Upper lobe of right lung (tissue), 1 donor: ENCODE measurements around the gene IGFBP6. TPM values are rescaled to one million over a fixed set of nuclear protein-coding genes. Genes with fewer than 3 reads are reported as not detected.

Source experiments
- ATAC-seq: fragments of 200-7000 bp; cut with Tn5 transposase; one replicate; pipeline ENCODE4 v1.9.1; 2020; ENCODE audit warnings: mild to moderate bottlenecking, moderate library complexity
- DNase-seq: peaks from one replicate; pipeline ENCODE4 v3.0.0-alpha.2; 2020
- H3K27ac ChIP-seq: fragments of 200-600 bp; one replicate; pipeline ENCODE4 v1.8.0; 2022
- H3K27me3 ChIP-seq: fragments of 200-600 bp; one replicate; pipeline ENCODE4 v1.8.0; 2022; ENCODE audit warnings: mild to moderate bottlenecking
- H3K36me3 ChIP-seq: fragments of 200-600 bp; one replicate; pipeline ENCODE4 v1.8.0; 2022
- H3K4me1 ChIP-seq: fragments of 200-600 bp; one replicate; pipeline ENCODE4 v1.8.0; 2022
- H3K4me3 ChIP-seq: fragments of 200-600 bp; one replicate; pipeline ENCODE4 v1.8.0; 2022; ENCODE audit warnings: mild to moderate bottlenecking
- H3K9me3 ChIP-seq: fragments of 200-600 bp; one replicate; pipeline ENCODE4 v1.8.0; 2022
- intact Hi-C: fragments of 100-400 bp; cut with DNase I; formaldehyde crosslinking; loops from one replicate; pipeline ENCODE4 v1.11.0; 2022
- total RNA-seq: library from RNA; stranded (reverse); fragmentation: NEBNext Ultra II Directional; extraction: Animal tissue kit (Norgen Biotek cat#: 25700); gene quantifications from one replicate; pipeline ENCODE4 v1.2.1, GENCODE V29; 2021
- TF ChIP-seq, protein P1 (sequence below): fragments of 200-600 bp; IDR thresholded peaks from one replicate; pipeline ENCODE4 v1.8.0; 2022; ENCODE audit warnings: antibody characterized with exemption
- donor health status: DM: no; HTN: yes; CAD: no; lungs with severe emphysema.

The IGFBP6 gene
- total RNA-seq, 1 donor from 2014 or later, result 34.6 TPM

DNA sequence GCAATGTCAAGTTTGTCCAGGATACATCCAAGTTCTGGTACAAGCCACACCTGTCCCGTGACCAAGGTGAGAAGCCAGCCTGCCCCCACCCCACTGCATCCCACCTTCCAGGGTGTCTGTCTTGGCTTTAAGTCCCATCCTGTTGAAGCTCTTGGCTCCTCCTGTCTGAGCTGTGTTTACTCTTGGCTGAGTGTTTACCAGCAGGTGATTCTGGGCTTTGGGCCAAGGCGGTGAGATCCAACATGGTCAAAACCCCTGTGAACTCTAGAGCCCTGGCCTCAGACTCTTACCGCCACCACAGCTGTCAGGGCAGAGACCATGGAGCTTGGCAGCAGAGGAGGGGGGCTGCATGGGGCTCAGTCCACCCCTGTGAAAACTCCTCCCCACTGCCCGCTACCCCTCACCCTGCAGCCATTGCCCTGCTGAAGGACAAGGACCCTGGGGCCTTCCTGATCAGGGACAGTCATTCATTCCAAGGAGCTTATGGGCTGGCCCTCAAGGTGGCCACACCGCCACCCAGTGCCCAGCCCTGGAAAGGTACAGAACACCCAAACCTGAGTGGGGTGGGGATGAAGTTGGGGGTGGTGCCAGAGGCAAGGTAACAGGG lies 36.0 kb upstream of the IGFBP6 start:
- DNase-seq (peak; percentile 88), ATAC-seq (peak; percentile 45)
- TF ChIP-seq, protein P1, sequence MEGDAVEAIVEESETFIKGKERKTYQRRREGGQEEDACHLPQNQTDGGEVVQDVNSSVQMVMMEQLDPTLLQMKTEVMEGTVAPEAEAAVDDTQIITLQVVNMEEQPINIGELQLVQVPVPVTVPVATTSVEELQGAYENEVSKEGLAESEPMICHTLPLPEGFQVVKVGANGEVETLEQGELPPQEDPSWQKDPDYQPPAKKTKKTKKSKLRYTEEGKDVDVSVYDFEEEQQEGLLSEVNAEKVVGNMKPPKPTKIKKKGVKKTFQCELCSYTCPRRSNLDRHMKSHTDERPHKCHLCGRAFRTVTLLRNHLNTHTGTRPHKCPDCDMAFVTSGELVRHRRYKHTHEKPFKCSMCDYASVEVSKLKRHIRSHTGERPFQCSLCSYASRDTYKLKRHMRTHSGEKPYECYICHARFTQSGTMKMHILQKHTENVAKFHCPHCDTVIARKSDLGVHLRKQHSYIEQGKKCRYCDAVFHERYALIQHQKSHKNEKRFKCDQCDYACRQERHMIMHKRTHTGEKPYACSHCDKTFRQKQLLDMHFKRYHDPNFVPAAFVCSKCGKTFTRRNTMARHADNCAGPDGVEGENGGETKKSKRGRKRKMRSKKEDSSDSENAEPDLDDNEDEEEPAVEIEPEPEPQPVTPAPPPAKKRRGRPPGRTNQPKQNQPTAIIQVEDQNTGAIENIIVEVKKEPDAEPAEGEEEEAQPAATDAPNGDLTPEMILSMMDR, result no peak
- peaks cover 46% of the 10 kb centered on the region for H3K4me1 ChIP-seq
- H3K9me3 ChIP-seq, result no peaks in the 10 kb centered on the region
- no peaks in the 10 kb centered on the region for H3K27me3 ChIP-seq
- intact Hi-C loops, result no loop called here
- H3K4me3 ChIP-seq, result no peak overlapping the region
- H3K27ac ChIP-seq, result peak overlapping the region; percentile 60
- H3K36me3 ChIP-seq, result peaks cover 89% of the 10 kb centered on the region

GRCh38 chr12:53062011-53062961 lies 35.2 kb upstream of the IGFBP6 start:
- H3K9me3 ChIP-seq, result no peaks in the 10 kb centered on the region
- H3K4me1 ChIP-seq, result peaks cover 46% of the 10 kb centered on the region
- H3K36me3 ChIP-seq, result peaks cover 82% of the 10 kb centered on the region
- peak; percentile 61 for DNase-seq
- TF ChIP-seq, protein P1, result no peak
- ATAC-seq, result no peak
- H3K27me3 ChIP-seq, result no peaks in the 10 kb centered on the region
- peak overlapping the region; percentile 51 for H3K27ac ChIP-seq
- intact Hi-C loops, result no loop called here
- no peak overlapping the region for H3K4me3 ChIP-seq

- H3K36me3 ChIP-seq, result peaks cover 81% of the 10 kb centered on the region
- H3K4me1 ChIP-seq, result peaks cover 46% of the 10 kb centered on the region
- H3K4me3 ChIP-seq, result no peak overlapping the region
- H3K27ac ChIP-seq, result no peak overlapping the region
- intact Hi-C loops, result no loop called here
- TF ChIP-seq, protein P1, result no peak
- ATAC-seq (no peak), DNase-seq (peak; percentile 64)
- H3K9me3 ChIP-seq, result no peaks in the 10 kb centered on the region
- no peaks in the 10 kb centered on the region for H3K27me3 ChIP-seq
Measured at GRCh38 chr12:53062977-53063707, 34.3 kb upstream of the IGFBP6 start.

- TF ChIP-seq, protein P1, result no peak
- no peak overlapping the region for H3K4me3 ChIP-seq
- DNase-seq (peak; percentile 60), ATAC-seq (no peak)
- peaks cover 46% of the 10 kb centered on the region for H3K4me1 ChIP-seq
- H3K27ac ChIP-seq, result no peak overlapping the region
- peaks cover 73% of the 10 kb centered on the region for H3K36me3 ChIP-seq
- intact Hi-C loops, result no loop called here
- H3K9me3 ChIP-seq, result no peaks in the 10 kb centered on the region
- no peaks in the 10 kb centered on the region for H3K27me3 ChIP-seq
Measured at GRCh38 chr12:53063708-53064612, 33.5 kb upstream of the IGFBP6 start.
